Right atrium auricular region (tissue), 2 donors: Measurements from ENCODE around the gene AK4. TPM values are rescaled to one million over a fixed set of nuclear protein-coding genes. Genes with fewer than 3 reads are reported as not detected.

Source experiments
- DNase-seq: peaks from one replicate; pipeline ENCODE4 v3.0.0-alpha.2; 2019; ENCODE audit warnings: low spot score
- H3K27ac ChIP-seq, 2 donors: fragments of 200-600 bp; sonication (generic); 1 replicate in 1 of 2; 2 replicates in 1 of 2; pipeline ENCODE4 v1.5.1; 2016 to 2019
- H3K27me3 ChIP-seq, 2 donors: fragments of 200-600 bp; sonication (generic); one replicate each; pipeline versions ENCODE4 v1.5.1 to v1.6.0; 2017 to 2019
- H3K36me3 ChIP-seq: fragments of 200-600 bp; sonication (generic); one replicate; pipeline ENCODE4 v1.5.1; 2016
- H3K4me1 ChIP-seq, 2 donors: fragments of 200-600 bp; sonication (generic); one replicate each; pipeline versions ENCODE4 v1.5.1 to v1.6.0; 2017 to 2019
- H3K4me3 ChIP-seq, 2 donors: fragments of 200-600 bp; sonication (generic); 1 replicate in 1 of 2; 2 replicates in 1 of 2; pipeline ENCODE4 v1.5.1; 2017 to 2019; ENCODE audit warnings: mild to moderate bottlenecking in 1 of 2, moderate library complexity in 1 of 2
- H3K9me3 ChIP-seq, 2 donors: fragments of 200-600 bp; sonication (generic); one replicate each; pipeline ENCODE4 v1.5.1; 2019
- CTCF ChIP-seq, 2 donors: fragments of 200-600 bp; sonication (generic); IDR thresholded peaks; one replicate each; pipeline ENCODE4 v1.5.1; 2019; ENCODE audit warnings: antibody characterized with exemption in 2 of 2
- total RNA-seq, 2 donors: library from RNA; depleted of rRNA; stranded (reverse); fragments of >200 nt; gene quantifications; one replicate each; pipeline ENCODE4 v1.1.0, GENCODE V29; 2016

Gene AK4
- total RNA-seq, 2 donors from 2014 or later = 59.7 to 80.9 TPM

- no peak for TF ChIP-seq CTCF (IDR thresholded peaks at IDR 0.05)
- no peak overlapping the region for H3K4me3 ChIP-seq
- H3K27me3 ChIP-seq = no peaks in the 10 kb centered on the region
- H3K9me3 ChIP-seq = no peaks in the 10 kb centered on the region
- H3K4me1 ChIP-seq = no peaks in the 10 kb centered on the region
- DNase-seq = no peak
- no peak overlapping the region for H3K27ac ChIP-seq
- H3K36me3 ChIP-seq = peaks cover 5% of the 10 kb centered on the region
Observed at GRCh38 chr1:65229201-65229600, 81.2 kb downstream of the AK4 start.

- no peaks in the 10 kb centered on the region for H3K27me3 ChIP-seq
- no peaks in the 10 kb centered on the region for H3K4me1 ChIP-seq
- no peak overlapping the region for H3K4me3 ChIP-seq
- TF ChIP-seq CTCF (IDR thresholded peaks at IDR 0.05) = no peak
- no peak for DNase-seq
- peaks cover 4% of the 10 kb centered on the region for H3K36me3 ChIP-seq
- no peaks in the 10 kb centered on the region for H3K9me3 ChIP-seq
- no peak overlapping the region for H3K27ac ChIP-seq
Observed at GRCh38 chr1:65229754-65230339, 81.8 kb downstream of the AK4 start.

DNA sequence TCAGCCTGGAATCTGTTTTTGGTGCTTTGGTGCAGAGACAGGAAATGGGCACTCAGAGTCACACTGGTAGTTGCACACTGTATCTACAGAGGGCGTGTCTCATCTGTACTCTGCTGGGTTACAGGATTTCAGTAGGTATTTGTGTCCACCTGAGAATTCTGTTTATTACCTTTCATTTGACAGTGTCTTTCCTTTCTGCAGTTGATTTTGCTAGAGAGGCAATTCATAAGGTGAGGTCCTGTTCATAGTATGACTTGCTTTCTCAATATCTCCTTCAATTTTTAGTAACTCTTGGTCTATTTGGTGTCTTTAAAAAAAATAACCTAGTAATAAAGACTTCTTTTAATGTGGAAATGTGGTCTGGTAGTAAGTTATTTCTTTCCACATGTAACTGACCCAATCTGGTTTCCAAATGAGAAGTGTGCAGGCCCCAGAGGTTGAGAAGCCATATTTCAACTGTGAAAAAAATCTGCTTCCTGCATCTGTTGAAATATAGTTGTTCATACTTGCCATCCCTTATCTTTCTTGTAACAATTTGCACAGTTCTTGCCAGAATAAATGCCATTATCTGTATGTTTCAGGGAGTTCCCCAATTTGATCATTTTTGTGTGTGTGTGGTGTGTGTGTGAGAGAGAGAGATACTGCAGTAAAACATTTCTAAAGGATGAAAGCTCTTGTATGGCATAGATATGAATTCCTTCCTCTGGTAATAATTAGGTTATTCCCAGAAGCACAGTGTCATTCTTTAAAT is 82.9 kb downstream of the AK4 start:
- no peak for DNase-seq
- Histone ChIP-seq H3K36me3 (no peaks in the 10 kb centered on the region), H3K4me1 (no peaks in the 10 kb centered on the region), H3K9me3 (no peaks in the 10 kb centered on the region), H3K27me3 (no peaks in the 10 kb centered on the region), H3K27ac (no peak overlapping the region), H3K4me3 (no peak overlapping the region)
- TF ChIP-seq CTCF (IDR thresholded peaks at IDR 0.05) = no peak

DNA sequence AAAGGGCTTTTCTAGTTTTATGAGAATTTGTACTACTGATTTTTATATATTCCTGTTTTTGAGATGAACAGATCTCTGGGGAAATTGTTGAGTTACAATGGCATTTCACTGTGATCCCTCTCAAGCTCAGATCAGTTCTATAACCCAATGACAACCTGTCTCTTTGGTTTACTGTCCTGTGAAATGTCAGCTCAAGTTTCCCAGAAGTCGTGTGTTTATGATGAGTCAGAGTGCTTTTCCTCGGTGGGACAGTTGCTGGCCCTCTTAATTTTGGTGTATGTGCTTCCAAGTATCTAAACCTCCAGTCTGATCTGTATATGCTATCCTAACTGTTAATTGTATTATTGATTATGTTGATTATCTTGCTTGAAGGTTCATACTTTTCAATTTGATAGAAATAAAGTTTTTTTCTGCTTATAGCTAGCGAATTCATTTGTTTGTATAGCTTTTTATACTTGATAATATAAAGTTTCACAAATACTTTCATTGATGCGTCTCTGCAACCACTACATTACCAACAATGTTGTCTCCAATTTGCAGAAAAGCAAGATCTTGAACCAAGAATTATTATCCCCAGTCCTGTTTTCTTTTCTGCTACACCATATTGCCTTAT is 83.8 kb downstream of the AK4 start:
- no peak for TF ChIP-seq CTCF (IDR thresholded peaks at IDR 0.05)
- H3K36me3 ChIP-seq = no peaks in the 10 kb centered on the region
- H3K4me1 ChIP-seq = no peaks in the 10 kb centered on the region
- H3K9me3 ChIP-seq = peaks cover 0 to 6% of the 10 kb centered on the region in 2 donors
- no peak for DNase-seq
- H3K27me3 ChIP-seq = no peaks in the 10 kb centered on the region
- H3K27ac ChIP-seq = no peak overlapping the region
- no peak overlapping the region for H3K4me3 ChIP-seq

DNA sequence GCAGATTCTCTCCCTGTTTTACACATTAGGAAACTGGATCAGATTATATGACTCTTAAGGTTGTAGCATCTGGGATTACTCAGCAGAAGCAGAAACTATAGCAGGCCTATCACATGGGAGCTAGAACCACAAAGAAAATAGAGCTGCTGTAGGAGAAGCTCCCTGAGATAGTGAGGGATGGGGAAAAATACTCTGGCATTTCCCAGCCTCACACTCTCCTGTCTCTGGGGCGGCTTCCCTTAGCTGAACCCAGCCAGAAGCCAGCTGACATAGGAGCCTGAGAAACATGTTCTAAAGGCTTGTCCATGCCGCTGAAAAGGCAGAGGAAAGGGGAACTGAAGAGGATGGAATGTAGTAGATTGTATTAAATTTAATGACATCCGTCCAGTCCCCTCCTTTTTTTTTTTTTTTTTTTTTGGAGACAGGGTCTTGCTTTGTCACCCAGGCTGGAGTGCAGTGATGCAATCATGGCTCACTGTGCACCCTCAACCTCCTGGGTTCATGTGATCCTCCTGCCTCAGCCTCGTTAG is 84.5 kb downstream of the AK4 start:
- no peaks in the 10 kb centered on the region for H3K27me3 ChIP-seq
- no peak overlapping the region for H3K27ac ChIP-seq
- no peak overlapping the region for H3K4me3 ChIP-seq
- no peak for DNase-seq
- no peaks in the 10 kb centered on the region for H3K36me3 ChIP-seq
- peaks cover 0 to 9% of the 10 kb centered on the region in 2 donors for H3K9me3 ChIP-seq
- TF ChIP-seq CTCF (IDR thresholded peaks at IDR 0.05) = no peak
- H3K4me1 ChIP-seq = no peaks in the 10 kb centered on the region
